GM23248 (cell line): ENCODE data around the gene BNIP3.

Source experiments
- EZH2 ChIP-seq: fragments of 200-600 bp; sonication (generic); IDR thresholded peaks from 2 replicates; pipeline ENCODE4 v1.6.1; 2018; ENCODE audit warnings: antibody characterized with exemption, mild to moderate bottlenecking; ENCODE audit not compliant: insufficient read depth, poor library complexity, severe bottlenecking
- EZH2phosphoT487 ChIP-seq: fragments of 200-600 bp; sonication (generic); IDR thresholded peaks from 2 replicates; pipeline ENCODE4 v1.6.1; 2018; ENCODE audit warnings: antibody characterized with exemption, moderate library complexity, mild to moderate bottlenecking, low read depth; ENCODE audit not compliant: insufficient read depth

- TF ChIP-seq EZH2 = no peak
- no peak for TF ChIP-seq EZH2phosphoT487
These were observed 54.8 kb downstream of the BNIP3 start for GRCh38 chr10:131926743-131927595.
